K562 (cell line): ENCODE data around the gene STX1A. TPM values are rescaled to one million over a fixed set of nuclear protein-coding genes. Genes with fewer than 3 reads are reported as not detected.

ENCODE experiments used
- ATAC-seq: fragments of 200-7000 bp; cut with Tn5 transposase; 3 replicates; pipeline ENCODE4 v1.9.1; 2020; ENCODE audit warnings: moderate library complexity
- BruUV-seq: library from RNA; stranded (reverse); fragments of 400-500 nt; replicated peaks from 2 replicates; lab custom pipeline; 2021; lab: Mats Ljungman, UMichigan
- CTCF ChIA-PET: fragments of 300-600 bp; formaldehyde crosslinking; extraction: SDS; loops from one replicate; lab custom pipeline; 2021; ENCODE audit warnings: low intra/inter-chr PET ratio; lab: Yijun Ruan, JAX
- POLR2A ChIA-PET: fragments of 300-600, 350-650 bp; sonication (Branson Sonifier 250); formaldehyde crosslinking; extraction: SDS; loops from one replicate; lab custom pipeline; 2021; ENCODE audit warnings: antibody characterized with exemption, inconsistent platforms; lab: Yijun Ruan, JAX
- DNase-seq, 4 experiments: peaks; one replicate each; pipeline versions ENCODE4 v3.0.0 to v3.0.0-alpha.2; 2011 to 2018; ENCODE audit warnings: low spot score in 3 of 4, mixed read lengths in 3 of 4; ENCODE audit errors: extremely low read depth in 1 of 4
- FAIRE-seq: peaks from 2 replicates; lab custom pipeline; 2011; peaks lifted over from hg19 to GRCh38; lab: Jason Lieb, UNC
- H2AFZ ChIP-seq: 2 replicates; pipeline ENCODE4 v1.6.0; 2011; ENCODE audit warnings: low read depth, low read length, control low read depth, inconsistent platforms
- H3K27ac ChIP-seq: fragments of 200-600 bp; 3 replicates; pipeline ENCODE4 v1.8.0; 2011; ENCODE audit warnings: low read depth, mild to moderate bottlenecking, control low read depth, inconsistent platforms, low read length, moderate library complexity, mixed read lengths; ENCODE audit errors: extremely low read depth
- H3K27me3 ChIP-seq, 2 experiments: fragments of 300-600 bp in 1 of 2; 2 replicates in 1 of 2; 3 replicates in 1 of 2; pipeline versions ENCODE4 v1.6.0 to v1.8.0; 2011; ENCODE audit warnings: inconsistent platforms in 2 of 2, low read length in 2 of 2, mild to moderate bottlenecking in 1 of 2, mixed read lengths in 1 of 2, moderate library complexity in 1 of 2; ENCODE audit not compliant: control insufficient read depth in 2 of 2, insufficient read depth in 2 of 2
- H3K36me3 ChIP-seq: fragments of 300-600 bp; 3 replicates; pipeline ENCODE4 v1.8.0; 2011; ENCODE audit warnings: mild to moderate bottlenecking, low read length, inconsistent platforms; ENCODE audit not compliant: control insufficient read depth, insufficient read depth
- H3K4me1 ChIP-seq, 2 experiments: fragments of 200-600 bp in 1 of 2; replicated peaks in 1 of 2; 2 replicates in 1 of 2; 3 replicates in 1 of 2; pipeline versions ENCODE4 v1.5.1 to v1.8.0; 2011; ENCODE audit warnings: inconsistent platforms in 2 of 2, low read length in 2 of 2, mild to moderate bottlenecking in 1 of 2, mixed read lengths in 1 of 2, moderate library complexity in 1 of 2; ENCODE audit not compliant: control insufficient read depth in 2 of 2, insufficient read depth in 2 of 2
- H3K4me2 ChIP-seq: 2 replicates; pipeline ENCODE4 v1.6.1; 2011; ENCODE audit warnings: low read length, control low read depth, inconsistent platforms, mixed read lengths; ENCODE audit not compliant: insufficient read depth
- H3K4me3 ChIP-seq: fragments of 200-600 bp; sonication (generic), shearing (Covaris generic); 2 replicates; pipeline ENCODE4 v1.5.1; 2016; ENCODE audit warnings: control low read depth, inconsistent platforms
- H3K79me2 ChIP-seq: fragments of 200-600 bp; 3 replicates; pipeline ENCODE4 v1.8.0; 2011; ENCODE audit warnings: low read length, inconsistent platforms; ENCODE audit not compliant: control insufficient read depth, insufficient read depth
- H3K9ac ChIP-seq, 2 experiments: 2 replicates each; pipeline versions ENCODE4 v1.6.0 to v1.6.1; 2011; ENCODE audit warnings: low read depth in 2 of 2, low read length in 2 of 2, control low read depth in 1 of 2, inconsistent platforms in 1 of 2, mild to moderate bottlenecking in 1 of 2, mixed read lengths in 1 of 2; ENCODE audit not compliant: insufficient read depth in 1 of 2
- H3K9me1 ChIP-seq: one replicate; pipeline ENCODE4 v1.6.0; 2011; ENCODE audit warnings: inconsistent platforms, mild to moderate bottlenecking, low read length, moderate library complexity; ENCODE audit not compliant: control insufficient read depth, insufficient read depth
- H3K9me3 ChIP-seq: replicated peaks from 2 replicates; pipeline ENCODE4 v1.5.1; 2011; ENCODE audit warnings: low read depth, low read length, inconsistent platforms; ENCODE audit not compliant: control insufficient read depth, insufficient read depth
- H4K20me1 ChIP-seq: replicated peaks from 2 replicates; pipeline ENCODE4 v1.6.1; 2011; ENCODE audit warnings: low read length, inconsistent platforms, mixed read lengths; ENCODE audit not compliant: control insufficient read depth, insufficient read depth
- DMBX1 ChIP-seq: fragments of 250-450 bp; sonication (Bioruptor Pico); IDR thresholded peaks from 2 replicates; pipeline ENCODE4 v1.8.0; 2022; ENCODE audit warnings: inconsistent platforms, mild to moderate bottlenecking, moderate library complexity, borderline replicate concordance
- HNRNPLL ChIP-seq: fragments of 200-400 bp; formaldehyde crosslinking; IDR thresholded peaks from 2 replicates; pipeline ENCODE4 v1.6.1; 2017; ENCODE audit warnings: low read length, low read depth, mild to moderate bottlenecking; ENCODE audit not compliant: poor library complexity, severe bottlenecking
- KAT8 ChIP-seq: fragments of 450-650 bp; IDR thresholded peaks from 2 replicates; pipeline ENCODE4 v1.6.1; 2016; ENCODE audit warnings: low read depth, mild to moderate bottlenecking
- KDM1A ChIP-seq, 2 experiments: fragments of 450-650 bp; IDR thresholded peaks; 2 replicates each; pipeline ENCODE4 v1.6.1; 2016; ENCODE audit warnings: mild to moderate bottlenecking in 2 of 2
- SMARCE1 ChIP-seq: fragments of 450-650 bp; IDR thresholded peaks from 2 replicates; pipeline ENCODE4 v1.7.1; 2016; ENCODE audit warnings: mild to moderate bottlenecking
- SRSF7 ChIP-seq: fragments of 200-400 bp; formaldehyde crosslinking; optimal IDR thresholded peaks from 2 replicates; pipeline ENCODE3; 2017; ENCODE audit warnings: mild to moderate bottlenecking, low read depth, low read length
- ZBTB7A ChIP-seq: IDR thresholded peaks from 2 replicates; pipeline ENCODE4 v1.6.1; 2011; ENCODE audit warnings: low read depth, mild to moderate bottlenecking, low read length, moderate library complexity, borderline replicate concordance; ENCODE audit not compliant: control insufficient read depth
- WGBS: fragments of 100-300 bp; shearing (Covaris generic); methylation state at CpG from one replicate; pipeline ENCODE4 v1.1.6; 2016; ENCODE audit warnings: low coverage, mixed read lengths; ENCODE audit not compliant: insufficient coverage; ENCODE audit errors: missing lambda C conversion rate; 5-methylcytosine and 5-hydroxymethylcytosine counted together
- in situ Hi-C: fragments of 300-500 bp; cut with MboI; formaldehyde crosslinking; loops from 4 replicates; pipeline ENCODE4 v1.15.0; 2018; ENCODE audit warnings: inconsistent platforms, mixed read lengths
- intact Hi-C: fragments of 100-400 bp; cut with micrococcal nuclease; formaldehyde crosslinking; loops from 2 replicates; pipeline ENCODE4 v1.14.2; 2022
- polyA plus RNA-seq, 8 experiments: library from polyadenylated mRNA; depleted of rRNA in 4 of 8; stranded (reverse) in 5 of 8; unstranded in 3 of 8; fragments of >200 nt; fragmentation: Nextera tagmentation in 2 of 8; fragmentation: Illumina TruSeq in 1 of 8; extraction: Ambion mirVana in 2 of 8; extraction: Trizol in 1 of 8; gene quantifications; 2 replicates each; pipeline versions ENCODE4 v1.2.1 to v1.2.3, GENCODE V29; 2011 to 2014; ENCODE audit warnings: inconsistent platforms in 1 of 8, missing spikeins in 1 of 8
- total RNA-seq, 7 experiments: library from RNA; depleted of rRNA in 6 of 7; stranded (reverse); fragments of >200 nt in 6 of 7; fragmentation: Illumina TruSeq in 2 of 7; extraction: Trizol in 2 of 7; gene quantifications; 2 replicates each; pipeline versions ENCODE4 v1.2.1 to v1.2.3, GENCODE V29; 2011 to 2021; ENCODE audit warnings: low replicate concordance in 1 of 7
- TF ChIP-seq, protein P1 (sequence below): fragments of 450-650 bp; IDR thresholded peaks from 2 replicates; pipeline ENCODE4 v1.6.1; 2016
- TF ChIP-seq, protein P2 (sequence below): fragments of 250-450 bp; sonication (Bioruptor Pico); IDR thresholded peaks from 2 replicates; pipeline ENCODE4 v1.9.0; 2021; ENCODE audit warnings: mild to moderate bottlenecking
- TF ChIP-seq, protein P3 (sequence below): sonication (generic); formaldehyde crosslinking; IDR thresholded peaks from 2 replicates; pipeline ENCODE4 v1.9.0; 2022; ENCODE audit warnings: mild to moderate bottlenecking, missing genetic modification reagents
- TF ChIP-seq, protein P4 (sequence below), 2 experiments: fragments of 450-650 bp; conservative IDR thresholded peaks; 2 replicates each; pipeline ENCODE4 v1.6.1; 2017; ENCODE audit warnings: mild to moderate bottlenecking in 2 of 2, moderate library complexity in 2 of 2
- TF ChIP-seq, protein P5 (sequence below): sonication (generic); formaldehyde crosslinking; IDR thresholded peaks from 2 replicates; pipeline ENCODE4 v1.8.0; 2022; ENCODE audit warnings: mild to moderate bottlenecking, missing genetic modification reagents

Gene STX1A
- total and polyA plus RNA-seq, 9 of the 15 experiments (the other 6 are each of a cell fraction or from before 2014, with no cell fraction given) = 0.04 to 15.1 (median 6.3) TPM

DNA sequence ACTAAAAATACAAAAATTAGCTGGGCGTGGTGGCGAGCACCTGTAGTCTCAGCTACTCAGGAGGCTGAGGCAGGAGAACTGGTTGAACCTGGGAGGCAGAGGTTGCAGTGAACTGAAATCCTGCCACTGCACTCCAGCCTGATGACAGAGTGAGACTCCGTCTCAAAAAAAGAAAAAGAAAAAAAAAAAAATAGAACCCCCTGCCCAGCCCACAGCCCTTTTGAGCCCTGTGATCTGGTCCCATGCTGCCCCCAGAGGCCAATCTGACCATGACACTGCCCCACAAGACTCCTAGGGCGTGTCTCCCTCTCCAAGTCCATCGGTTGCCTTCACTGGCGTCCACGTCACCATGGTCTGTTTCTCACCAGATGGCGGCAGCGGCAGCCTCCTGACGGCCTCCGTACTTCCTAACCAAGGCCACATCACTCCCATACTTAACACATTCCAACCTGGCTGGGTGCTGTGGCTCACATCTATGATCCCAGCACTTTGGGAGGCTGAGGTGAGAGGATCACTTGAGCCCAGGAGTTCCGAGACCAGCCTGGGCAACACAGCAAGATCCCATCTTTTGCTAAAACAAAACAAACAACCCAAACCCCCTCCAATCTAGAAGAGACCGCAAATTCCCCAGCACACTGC, 18.0 kb downstream of the STX1A start:
- Histone ChIP-seq H3K9me1 (no peaks in the 10 kb centered on the region), H3K79me2 (no peaks in the 10 kb centered on the region), H3K9me3 (no peaks in the 10 kb centered on the region), H3K4me1 (peaks cover 15 to 60% of the 10 kb centered on the region in 2 experiments; a peak in 4 of 5 replicates), H3K4me3 (no peak overlapping the region), H3K4me2 (no peak overlapping the region), H3K27ac (no peak overlapping the region), H4K20me1 (peaks cover 30% of the 10 kb centered on the region), H3K27me3 (no peaks in the 10 kb centered on the region; a peak in 1 of 5 replicates), H2AFZ (no peak overlapping the region), H3K9ac (no peak overlapping the region), H3K36me3 (peaks cover 55% of the 10 kb centered on the region; the same call in 2 of the 3 replicates)
- POLR2A ChIA-PET = interaction anchor here (0.5 to 2.3 kb wide), 11 partner anchors 9 to 181 kb away, joined by 3 to 10 read pairs (median 3); partner anchors contain the start of genes STX1A and VPS37D
- ATAC-seq (peak; percentile 82), FAIRE-seq (peak; percentile 98), DNase-seq (peak; percentile 77 to 85 (median 81))
- in situ Hi-C loops = no loop called here
- CTCF ChIA-PET = interaction anchor here (0.6 to 0.8 kb wide), 3 partner anchors 15 to 38 kb away, joined by 3 to 7 read pairs (median 4); partner anchors contain the start of gene VPS37D
- WGBS = 42% methylated on average over 12 of the region's 13 CpGs
- intact Hi-C loops = loop anchor here (1.0 kb wide), 1 partner anchor 24 kb away; no protein-coding TSS in a partner anchor
- BruUV-seq = no TSS peak
- TF ChIP-seq DMBX1 (no peak), SRSF7 (no peak), SMARCE1 (0 out of 2 replicates have a peak, but pooled peaks have one; percentile 28), KAT8 (no peak), HNRNPLL (peak; percentile 9), KDM1A (IDR thresholded peaks at IDR 0.05) (peak; percentile 46 to 58; a peak in 3 of 4 replicates), ZBTB7A (peak; percentile 75; the same call in 1 of the 2 replicates)
- TF ChIP-seq, protein P1, sequence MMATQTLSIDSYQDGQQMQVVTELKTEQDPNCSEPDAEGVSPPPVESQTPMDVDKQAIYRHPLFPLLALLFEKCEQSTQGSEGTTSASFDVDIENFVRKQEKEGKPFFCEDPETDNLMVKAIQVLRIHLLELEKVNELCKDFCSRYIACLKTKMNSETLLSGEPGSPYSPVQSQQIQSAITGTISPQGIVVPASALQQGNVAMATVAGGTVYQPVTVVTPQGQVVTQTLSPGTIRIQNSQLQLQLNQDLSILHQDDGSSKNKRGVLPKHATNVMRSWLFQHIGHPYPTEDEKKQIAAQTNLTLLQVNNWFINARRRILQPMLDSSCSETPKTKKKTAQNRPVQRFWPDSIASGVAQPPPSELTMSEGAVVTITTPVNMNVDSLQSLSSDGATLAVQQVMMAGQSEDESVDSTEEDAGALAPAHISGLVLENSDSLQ = peak; percentile 25; the same call in 1 of the 2 replicates
- TF ChIP-seq, protein P2, sequence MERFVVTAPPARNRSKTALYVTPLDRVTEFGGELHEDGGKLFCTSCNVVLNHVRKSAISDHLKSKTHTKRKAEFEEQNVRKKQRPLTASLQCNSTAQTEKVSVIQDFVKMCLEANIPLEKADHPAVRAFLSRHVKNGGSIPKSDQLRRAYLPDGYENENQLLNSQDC (CRISPR knock-in tag) = no peak
- TF ChIP-seq, protein P3, sequence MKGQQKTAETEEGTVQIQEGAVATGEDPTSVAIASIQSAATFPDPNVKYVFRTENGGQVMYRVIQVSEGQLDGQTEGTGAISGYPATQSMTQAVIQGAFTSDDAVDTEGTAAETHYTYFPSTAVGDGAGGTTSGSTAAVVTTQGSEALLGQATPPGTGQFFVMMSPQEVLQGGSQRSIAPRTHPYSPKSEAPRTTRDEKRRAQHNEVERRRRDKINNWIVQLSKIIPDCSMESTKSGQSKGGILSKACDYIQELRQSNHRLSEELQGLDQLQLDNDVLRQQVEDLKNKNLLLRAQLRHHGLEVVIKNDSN (CRISPR knock-in tag) = peak; percentile 30
- TF ChIP-seq, protein P4, sequence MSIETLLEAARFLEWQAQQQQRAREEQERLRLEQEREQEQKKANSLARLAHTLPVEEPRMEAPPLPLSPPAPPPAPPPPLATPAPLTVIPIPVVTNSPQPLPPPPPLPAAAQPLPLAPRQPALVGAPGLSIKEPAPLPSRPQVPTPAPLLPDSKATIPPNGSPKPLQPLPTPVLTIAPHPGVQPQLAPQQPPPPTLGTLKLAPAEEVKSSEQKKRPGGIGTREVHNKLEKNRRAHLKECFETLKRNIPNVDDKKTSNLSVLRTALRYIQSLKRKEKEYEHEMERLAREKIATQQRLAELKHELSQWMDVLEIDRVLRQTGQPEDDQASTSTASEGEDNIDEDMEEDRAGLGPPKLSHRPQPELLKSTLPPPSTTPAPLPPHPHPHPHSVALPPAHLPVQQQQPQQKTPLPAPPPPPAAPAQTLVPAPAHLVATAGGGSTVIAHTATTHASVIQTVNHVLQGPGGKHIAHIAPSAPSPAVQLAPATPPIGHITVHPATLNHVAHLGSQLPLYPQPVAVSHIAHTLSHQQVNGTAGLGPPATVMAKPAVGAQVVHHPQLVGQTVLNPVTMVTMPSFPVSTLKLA (conservative IDR thresholded peaks at IDR 0.05) = no peak
- TF ChIP-seq, protein P5, sequence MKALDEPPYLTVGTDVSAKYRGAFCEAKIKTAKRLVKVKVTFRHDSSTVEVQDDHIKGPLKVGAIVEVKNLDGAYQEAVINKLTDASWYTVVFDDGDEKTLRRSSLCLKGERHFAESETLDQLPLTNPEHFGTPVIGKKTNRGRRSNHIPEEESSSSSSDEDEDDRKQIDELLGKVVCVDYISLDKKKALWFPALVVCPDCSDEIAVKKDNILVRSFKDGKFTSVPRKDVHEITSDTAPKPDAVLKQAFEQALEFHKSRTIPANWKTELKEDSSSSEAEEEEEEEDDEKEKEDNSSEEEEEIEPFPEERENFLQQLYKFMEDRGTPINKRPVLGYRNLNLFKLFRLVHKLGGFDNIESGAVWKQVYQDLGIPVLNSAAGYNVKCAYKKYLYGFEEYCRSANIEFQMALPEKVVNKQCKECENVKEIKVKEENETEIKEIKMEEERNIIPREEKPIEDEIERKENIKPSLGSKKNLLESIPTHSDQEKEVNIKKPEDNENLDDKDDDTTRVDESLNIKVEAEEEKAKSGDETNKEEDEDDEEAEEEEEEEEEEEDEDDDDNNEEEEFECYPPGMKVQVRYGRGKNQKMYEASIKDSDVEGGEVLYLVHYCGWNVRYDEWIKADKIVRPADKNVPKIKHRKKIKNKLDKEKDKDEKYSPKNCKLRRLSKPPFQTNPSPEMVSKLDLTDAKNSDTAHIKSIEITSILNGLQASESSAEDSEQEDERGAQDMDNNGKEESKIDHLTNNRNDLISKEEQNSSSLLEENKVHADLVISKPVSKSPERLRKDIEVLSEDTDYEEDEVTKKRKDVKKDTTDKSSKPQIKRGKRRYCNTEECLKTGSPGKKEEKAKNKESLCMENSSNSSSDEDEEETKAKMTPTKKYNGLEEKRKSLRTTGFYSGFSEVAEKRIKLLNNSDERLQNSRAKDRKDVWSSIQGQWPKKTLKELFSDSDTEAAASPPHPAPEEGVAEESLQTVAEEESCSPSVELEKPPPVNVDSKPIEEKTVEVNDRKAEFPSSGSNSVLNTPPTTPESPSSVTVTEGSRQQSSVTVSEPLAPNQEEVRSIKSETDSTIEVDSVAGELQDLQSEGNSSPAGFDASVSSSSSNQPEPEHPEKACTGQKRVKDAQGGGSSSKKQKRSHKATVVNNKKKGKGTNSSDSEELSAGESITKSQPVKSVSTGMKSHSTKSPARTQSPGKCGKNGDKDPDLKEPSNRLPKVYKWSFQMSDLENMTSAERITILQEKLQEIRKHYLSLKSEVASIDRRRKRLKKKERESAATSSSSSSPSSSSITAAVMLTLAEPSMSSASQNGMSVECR (CRISPR knock-in tag) = peak; percentile 24; the same call in 1 of the 2 replicates
